PC-9 (cell line): ENCODE measurements around the gene PPWD1.

Experiments used
- CTCF ChIP-seq: fragments of 200-600 bp; sonication (generic); conservative IDR thresholded peaks from 2 replicates; pipeline ENCODE4 v1.6.1; 2017; ENCODE audit warnings: mixed run types, antibody characterized with exemption, mild to moderate bottlenecking, moderate library complexity
- EZH2 ChIP-seq: fragments of 200-600 bp; sonication (generic); IDR thresholded peaks from 2 replicates; pipeline ENCODE4 v1.8.0; 2017; ENCODE audit warnings: antibody characterized with exemption, low read depth

- TF ChIP-seq CTCF (no peak), EZH2 (no peak)
Measured at GRCh38 chr5:65544473-65544872, 18.6 kb upstream of the PPWD1 start.
